Omental fat pad (tissue), 4 donors: Measurements from ENCODE around the gene SCFD2. TPM values are rescaled to one million over a fixed set of nuclear protein-coding genes. Genes with fewer than 3 reads are reported as not detected.

Source experiments
- ATAC-seq: fragments of 150-250 bp; one replicate; pipeline ENCODE4 v1.9.1; 2016; ENCODE audit warnings: mild to moderate bottlenecking, moderate library complexity; ENCODE audit not compliant: low FRiP score
- DNase-seq: peaks from one replicate; pipeline ENCODE4 v3.0.0-alpha.2; 2019; ENCODE audit warnings: low spot score
- total RNA-seq, 4 donors: library from RNA; depleted of rRNA; stranded (reverse); fragments of >200 nt; gene quantifications; one replicate each; pipeline ENCODE4 v1.1.0, GENCODE V29; 2016
- TF ChIP-seq, protein P1 (sequence below), 3 donors: fragments of 450-650 bp; IDR thresholded peaks; one replicate each; pipeline ENCODE4 v1.5.1; 2016 to 2017; ENCODE audit warnings: antibody characterized with exemption in 3 of 3, mild to moderate bottlenecking in 3 of 3, moderate library complexity in 2 of 3

The SCFD2 gene
- total RNA-seq, 4 donors from 2014 or later: 26.4 to 65.6 (median 28.4) TPM

DNA sequence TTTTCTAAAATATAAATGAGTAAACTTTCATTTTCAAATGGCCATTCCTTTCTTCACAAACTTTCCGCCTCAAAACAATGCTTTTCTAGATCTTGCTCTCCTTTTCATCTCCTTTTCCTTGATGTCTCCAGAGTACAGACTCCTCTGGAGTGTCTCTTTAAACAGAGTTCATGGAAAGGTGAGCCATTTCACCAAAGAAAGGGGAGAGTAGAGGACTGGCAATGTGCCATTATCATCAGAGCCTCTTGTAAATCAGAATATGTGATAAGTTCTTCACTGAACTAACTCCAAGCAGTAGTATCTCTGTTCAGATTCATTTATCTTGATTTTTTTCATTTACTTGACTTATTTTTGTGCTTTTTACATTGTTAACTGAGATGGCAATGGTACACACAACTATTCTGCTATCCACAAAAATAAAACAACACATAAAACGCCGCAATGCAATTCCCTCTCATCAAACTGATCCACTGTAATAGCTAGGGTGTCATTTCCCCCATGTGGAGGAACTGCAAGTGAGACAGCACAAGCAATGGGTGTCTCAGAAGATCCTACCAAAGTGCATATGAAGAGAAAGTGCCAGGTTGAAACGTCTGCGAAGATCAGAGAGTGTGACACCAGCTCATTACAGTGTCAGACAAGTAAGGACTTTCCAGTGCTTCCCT, 378.3 kb downstream of the SCFD2 start:
- no peak for ATAC-seq
- TF ChIP-seq, protein P1, sequence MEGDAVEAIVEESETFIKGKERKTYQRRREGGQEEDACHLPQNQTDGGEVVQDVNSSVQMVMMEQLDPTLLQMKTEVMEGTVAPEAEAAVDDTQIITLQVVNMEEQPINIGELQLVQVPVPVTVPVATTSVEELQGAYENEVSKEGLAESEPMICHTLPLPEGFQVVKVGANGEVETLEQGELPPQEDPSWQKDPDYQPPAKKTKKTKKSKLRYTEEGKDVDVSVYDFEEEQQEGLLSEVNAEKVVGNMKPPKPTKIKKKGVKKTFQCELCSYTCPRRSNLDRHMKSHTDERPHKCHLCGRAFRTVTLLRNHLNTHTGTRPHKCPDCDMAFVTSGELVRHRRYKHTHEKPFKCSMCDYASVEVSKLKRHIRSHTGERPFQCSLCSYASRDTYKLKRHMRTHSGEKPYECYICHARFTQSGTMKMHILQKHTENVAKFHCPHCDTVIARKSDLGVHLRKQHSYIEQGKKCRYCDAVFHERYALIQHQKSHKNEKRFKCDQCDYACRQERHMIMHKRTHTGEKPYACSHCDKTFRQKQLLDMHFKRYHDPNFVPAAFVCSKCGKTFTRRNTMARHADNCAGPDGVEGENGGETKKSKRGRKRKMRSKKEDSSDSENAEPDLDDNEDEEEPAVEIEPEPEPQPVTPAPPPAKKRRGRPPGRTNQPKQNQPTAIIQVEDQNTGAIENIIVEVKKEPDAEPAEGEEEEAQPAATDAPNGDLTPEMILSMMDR (IDR thresholded peaks at IDR 0.05): no peak
- no peak for DNase-seq

GRCh38 chr4:52984462-52984881, 381.4 kb downstream of the SCFD2 start:
- TF ChIP-seq, protein P1 (IDR thresholded peaks at IDR 0.05): no peak
- no peak for DNase-seq
- ATAC-seq: no peak

DNA sequence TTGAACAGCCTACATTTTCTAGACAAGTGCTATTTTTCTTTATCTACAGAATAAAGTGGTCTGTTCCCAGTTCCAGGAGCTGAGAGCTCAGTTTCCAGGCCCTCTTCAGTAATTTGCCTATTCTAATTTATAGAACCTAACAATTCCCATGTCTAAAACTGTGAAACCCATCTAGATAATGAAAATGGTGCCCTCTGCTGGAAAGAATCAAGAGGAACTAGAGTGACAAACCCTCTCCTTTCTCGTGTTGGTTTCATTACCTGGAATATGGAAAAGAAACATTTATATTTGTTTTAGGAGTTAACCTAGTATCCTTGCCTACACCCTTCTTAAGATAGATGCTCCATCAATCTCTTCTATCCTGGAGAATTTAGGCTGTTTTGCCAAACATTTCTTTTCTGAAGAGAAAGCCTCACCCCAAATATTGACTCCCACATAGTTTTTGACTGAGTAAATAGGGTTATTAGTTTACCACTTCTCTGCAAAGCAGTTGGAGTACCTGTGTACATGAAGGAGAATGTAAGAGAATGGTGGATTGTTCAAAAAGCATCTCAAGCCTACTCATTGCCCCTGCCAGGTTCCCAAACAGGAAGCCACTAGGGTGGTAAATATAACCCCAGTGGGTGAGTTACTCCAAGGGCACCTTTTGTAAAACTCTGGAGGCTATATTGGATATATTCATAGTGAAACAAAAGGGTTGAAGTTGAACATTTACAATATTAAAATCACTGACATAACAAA, 382.1 kb downstream of the SCFD2 start:
- TF ChIP-seq, protein P1 (IDR thresholded peaks at IDR 0.05): peak in 1 of 3 donors; percentile 13
- no peak for ATAC-seq

DNA sequence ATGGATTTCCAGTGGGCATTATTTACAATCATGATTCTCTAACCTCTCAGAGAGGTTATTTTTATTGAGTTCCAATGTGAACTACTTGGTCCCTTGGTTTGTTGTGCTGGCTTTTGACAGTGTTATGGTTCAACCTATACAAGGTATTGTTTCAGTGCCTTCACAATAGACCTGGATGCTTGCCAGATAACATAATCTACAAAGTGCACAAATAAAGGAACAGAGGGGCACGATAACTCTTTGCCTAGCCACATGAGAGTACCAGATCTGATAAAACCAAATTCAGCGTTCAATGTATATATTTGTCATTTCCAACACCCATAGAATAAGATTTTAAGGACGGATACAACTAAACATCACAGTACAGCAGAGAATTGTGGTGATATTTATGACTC, 382.9 kb downstream of the SCFD2 start:
- TF ChIP-seq, protein P1 (IDR thresholded peaks at IDR 0.05): no peak
- ATAC-seq (no peak), DNase-seq (no peak)

More for the DNA sequence above, 382.1 kb downstream of the SCFD2 start:
- DNase-seq: no peak

DNA sequence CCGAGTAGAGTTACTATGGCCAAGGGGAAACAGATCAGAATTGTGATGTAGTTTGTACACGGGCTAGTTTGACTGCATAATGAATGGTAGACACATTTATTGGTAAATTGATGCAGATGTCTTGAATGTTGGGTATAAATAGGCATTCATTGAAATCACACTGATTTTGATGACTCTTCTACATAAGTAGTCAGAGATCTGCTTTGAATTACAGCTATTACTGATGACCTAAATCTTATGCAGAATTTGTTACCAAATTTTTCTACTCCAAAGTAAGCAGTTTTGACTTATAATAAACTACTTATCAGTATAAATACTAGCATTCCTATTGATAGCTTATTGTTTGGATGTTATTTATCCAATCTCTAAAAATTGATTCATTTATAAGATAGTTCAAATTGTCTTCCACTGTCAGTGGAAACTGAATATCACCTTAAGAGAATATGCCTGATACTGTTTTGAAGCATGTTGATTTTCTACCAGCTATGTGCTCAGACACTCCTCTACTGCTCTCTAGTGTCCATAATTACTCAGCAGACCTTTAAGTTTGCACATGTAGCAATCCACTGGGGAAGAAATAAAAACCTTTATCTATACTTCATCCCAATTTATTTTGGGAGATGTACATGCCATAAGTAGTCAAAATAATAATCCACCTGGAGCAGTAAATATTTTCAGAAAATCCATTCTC, 383.5 kb downstream of the SCFD2 start:
- TF ChIP-seq, protein P1 (IDR thresholded peaks at IDR 0.05): no peak
- DNase-seq (no peak), ATAC-seq (no peak)

DNA sequence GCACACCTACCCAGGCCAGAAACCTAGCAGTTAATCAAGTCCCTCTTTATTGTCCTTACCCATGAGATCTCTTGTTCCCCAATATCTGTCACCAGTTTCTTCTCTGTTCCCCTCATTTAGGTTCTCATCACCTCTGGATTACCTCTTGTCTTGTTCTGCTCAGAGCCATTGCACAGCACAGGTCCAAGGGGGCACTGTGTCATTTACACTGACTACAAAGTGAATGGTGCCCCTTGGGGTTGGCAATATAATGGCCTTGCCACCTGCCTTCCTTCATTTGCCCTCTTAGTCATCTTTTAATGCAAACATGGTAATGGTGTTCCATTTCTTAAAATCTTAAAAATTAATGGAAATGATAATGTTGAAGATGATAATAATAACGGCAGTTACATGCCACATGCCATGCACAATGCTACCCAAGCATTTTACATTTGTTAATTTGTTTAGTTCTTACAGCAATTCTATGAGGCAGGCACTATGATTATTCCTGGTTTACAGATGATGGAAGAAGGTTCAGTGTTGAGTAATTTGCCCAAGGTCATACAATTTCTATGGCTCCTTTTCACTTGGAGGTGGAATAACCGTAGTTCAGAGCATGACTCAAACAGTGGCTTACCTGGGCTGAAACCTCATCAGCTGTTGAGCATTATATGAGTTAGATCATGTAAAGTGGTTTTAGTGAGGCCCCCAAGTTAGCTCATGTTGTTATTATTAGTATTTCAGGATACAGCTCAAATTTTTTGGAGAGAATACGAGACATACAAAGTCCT, 385.9 kb downstream of the SCFD2 start:
- ATAC-seq: no peak
- TF ChIP-seq, protein P1 (IDR thresholded peaks at IDR 0.05): no peak

More for the DNA sequence above, 385.9 kb downstream of the SCFD2 start:
- DNase-seq: no peak
